SU-DHL-6 (cell line): ENCODE measurements around the gene ATE1.

ENCODE experiments used
- H2AFZ ChIP-seq: fragments of 200-600 bp; sonication (generic); 2 replicates; pipeline ENCODE4 v1.6.1; 2014; ENCODE audit warnings: low read depth, mild to moderate bottlenecking, moderate library complexity, mixed read lengths, antibody characterized with exemption, low read length; ENCODE audit not compliant: severe bottlenecking
- H3F3A ChIP-seq: fragments of 200-600 bp; shearing (Covaris generic); 2 replicates; pipeline ENCODE4 v1.6.0; 2016; ENCODE audit warnings: antibody characterized with exemption, mild to moderate bottlenecking; ENCODE audit not compliant: insufficient read depth
- H3K27ac ChIP-seq: fragments of 200-600 bp; sonication (generic); 2 replicates; pipeline ENCODE4 v1.5.1; 2016; ENCODE audit warnings: low read depth, mild to moderate bottlenecking, low read length, moderate library complexity, mixed read lengths
- H3K27me3 ChIP-seq: fragments of 200-600 bp; sonication (generic), shearing (Covaris generic); 2 replicates; pipeline ENCODE4 v1.6.0; 2014; ENCODE audit warnings: mild to moderate bottlenecking, low read length
- H3K36me3 ChIP-seq: fragments of 200-600 bp; sonication (generic); 2 replicates; pipeline ENCODE4 v1.6.1; 2014; ENCODE audit warnings: mild to moderate bottlenecking, low read length, mixed read lengths
- H3K4me2 ChIP-seq: fragments of 300-600, 200-600 bp; shearing (Covaris generic), sonication (generic); 2 replicates; pipeline ENCODE4 v1.6.0; 2014; ENCODE audit warnings: low read length, low read depth, mild to moderate bottlenecking; ENCODE audit not compliant: poor library complexity, severe bottlenecking
- H3K4me3 ChIP-seq: fragments of 200-600 bp; sonication (generic); 2 replicates; pipeline ENCODE4 v1.5.1; 2014; ENCODE audit warnings: antibody characterized with exemption, low read length, mild to moderate bottlenecking, mixed read lengths; ENCODE audit not compliant: insufficient read depth, poor library complexity, severe bottlenecking
- H3K79me2 ChIP-seq: fragments of 200-600 bp; sonication (generic); 2 replicates; pipeline ENCODE4 v1.6.1; 2014; ENCODE audit warnings: mild to moderate bottlenecking, low read length, moderate library complexity; ENCODE audit not compliant: insufficient read depth
- H3K9ac ChIP-seq: fragments of 200-600 bp; sonication (generic); 2 replicates; pipeline ENCODE4 v1.7.0; 2014; ENCODE audit warnings: mild to moderate bottlenecking, low read length
- H3K9me2 ChIP-seq: fragments of 200-600 bp; sonication (generic); replicated peaks from 2 replicates; pipeline ENCODE4 v1.6.1; 2014; ENCODE audit warnings: low read length; ENCODE audit not compliant: insufficient read depth
- H3K9me3 ChIP-seq: fragments of 200-600 bp; sonication (generic); 2 replicates; pipeline ENCODE4 v1.6.1; 2014; ENCODE audit warnings: low read length, mixed read lengths; ENCODE audit not compliant: insufficient read depth
- H4K20me1 ChIP-seq: fragments of 200-600 bp; sonication (generic); 2 replicates; pipeline ENCODE4 v1.6.1; 2014; ENCODE audit warnings: low read depth, mild to moderate bottlenecking, antibody characterized with exemption, low read length, moderate library complexity, mixed read lengths
- EZH2phosphoT487 ChIP-seq: fragments of 200-600 bp; sonication (generic), shearing (Covaris generic); conservative IDR thresholded peaks from 2 replicates; pipeline ENCODE4 v1.6.1; 2018; ENCODE audit warnings: mild to moderate bottlenecking, antibody characterized with exemption, low read length, moderate library complexity, mixed read lengths
- TF ChIP-seq, protein P1 (sequence below): fragments of 200-600 bp; sonication (generic); IDR thresholded peaks from one replicate; pipeline ENCODE4 v1.5.1; 2017; ENCODE audit warnings: antibody characterized with exemption, mild to moderate bottlenecking, low read length, moderate library complexity; ENCODE audit not compliant: insufficient read depth, poor library complexity, severe bottlenecking

ATE1 gene

GRCh38 chr10:121792198-121792597 is 135.6 kb downstream of the ATE1 start:
- Histone ChIP-seq H3K36me3 (0 out of 2 replicates have a peak, but pooled peaks cover 2% of the 10 kb centered on the region), H4K20me1 (no peaks in the 10 kb centered on the region; the same call in 1 of the 2 replicates), H3K4me2 (no peak overlapping the region), H3K27ac (no peak overlapping the region), H3K9me2 (no peaks in the 10 kb centered on the region), H3K27me3 (no peaks in the 10 kb centered on the region), H2AFZ (no peak overlapping the region), H3F3A (no peaks in the 10 kb centered on the region), H3K9ac (no peak overlapping the region), H3K9me3 (no peaks in the 10 kb centered on the region), H3K4me3 (no peak overlapping the region), H3K79me2 (no peaks in the 10 kb centered on the region)
- TF ChIP-seq EZH2phosphoT487: no peak
- TF ChIP-seq, protein P1, sequence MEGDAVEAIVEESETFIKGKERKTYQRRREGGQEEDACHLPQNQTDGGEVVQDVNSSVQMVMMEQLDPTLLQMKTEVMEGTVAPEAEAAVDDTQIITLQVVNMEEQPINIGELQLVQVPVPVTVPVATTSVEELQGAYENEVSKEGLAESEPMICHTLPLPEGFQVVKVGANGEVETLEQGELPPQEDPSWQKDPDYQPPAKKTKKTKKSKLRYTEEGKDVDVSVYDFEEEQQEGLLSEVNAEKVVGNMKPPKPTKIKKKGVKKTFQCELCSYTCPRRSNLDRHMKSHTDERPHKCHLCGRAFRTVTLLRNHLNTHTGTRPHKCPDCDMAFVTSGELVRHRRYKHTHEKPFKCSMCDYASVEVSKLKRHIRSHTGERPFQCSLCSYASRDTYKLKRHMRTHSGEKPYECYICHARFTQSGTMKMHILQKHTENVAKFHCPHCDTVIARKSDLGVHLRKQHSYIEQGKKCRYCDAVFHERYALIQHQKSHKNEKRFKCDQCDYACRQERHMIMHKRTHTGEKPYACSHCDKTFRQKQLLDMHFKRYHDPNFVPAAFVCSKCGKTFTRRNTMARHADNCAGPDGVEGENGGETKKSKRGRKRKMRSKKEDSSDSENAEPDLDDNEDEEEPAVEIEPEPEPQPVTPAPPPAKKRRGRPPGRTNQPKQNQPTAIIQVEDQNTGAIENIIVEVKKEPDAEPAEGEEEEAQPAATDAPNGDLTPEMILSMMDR: no peak

DNA sequence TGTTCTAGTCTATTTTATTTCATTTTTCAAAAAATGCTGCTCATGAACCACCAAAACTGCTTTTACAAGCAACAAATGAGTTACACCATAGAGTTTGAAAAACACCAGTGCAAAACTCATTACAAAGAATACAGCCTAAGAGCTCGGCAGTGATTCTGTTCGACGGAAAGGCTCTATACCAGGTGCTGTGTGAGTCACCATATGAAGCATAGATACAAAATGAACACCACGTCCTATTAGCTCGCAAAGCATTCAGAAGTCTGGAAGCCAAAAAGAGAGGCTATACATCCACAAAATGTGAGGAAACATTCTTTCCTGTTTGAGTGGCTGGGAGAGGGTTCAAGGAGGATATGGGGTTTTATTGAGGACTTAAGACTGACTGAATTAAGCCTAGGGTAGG is 136.1 kb downstream of the ATE1 start:
- Histone ChIP-seq H4K20me1 (no peaks in the 10 kb centered on the region; the same call in 1 of the 2 replicates), H2AFZ (no peak overlapping the region), H3K4me2 (no peak overlapping the region), H3K4me3 (no peak overlapping the region), H3K36me3 (0 out of 2 replicates have a peak, but pooled peaks cover 2% of the 10 kb centered on the region), H3K79me2 (no peaks in the 10 kb centered on the region), H3K9me2 (no peaks in the 10 kb centered on the region), H3K27me3 (no peaks in the 10 kb centered on the region), H3K9ac (no peak overlapping the region), H3K9me3 (no peaks in the 10 kb centered on the region), H3K27ac (no peak overlapping the region), H3F3A (no peaks in the 10 kb centered on the region)
- TF ChIP-seq, protein P1: no peak
- no peak for TF ChIP-seq EZH2phosphoT487

- TF ChIP-seq EZH2phosphoT487: no peak
- TF ChIP-seq, protein P1: no peak
- Histone ChIP-seq H3K79me2 (no peaks in the 10 kb centered on the region), H3K9me3 (no peaks in the 10 kb centered on the region), H2AFZ (no peak overlapping the region), H3F3A (no peaks in the 10 kb centered on the region), H3K27me3 (no peaks in the 10 kb centered on the region), H3K4me3 (no peak overlapping the region), H3K27ac (no peak overlapping the region), H3K4me2 (no peak overlapping the region), H3K36me3 (0 out of 2 replicates have a peak, but pooled peaks cover 2% of the 10 kb centered on the region), H4K20me1 (no peaks in the 10 kb centered on the region; the same call in 1 of the 2 replicates), H3K9ac (no peak overlapping the region), H3K9me2 (no peaks in the 10 kb centered on the region)
Observed at GRCh38 chr10:121788717-121789116, 139.1 kb downstream of the ATE1 start.
